GM12865 (cell line): ENCODE data around the gene DPP4.

ENCODE experiments used
- DNase-seq: peaks from one replicate; pipeline ENCODE4 v3.0.0; 2010; ENCODE audit warnings: low read depth
- H3K4me3 ChIP-seq: 2 replicates; pipeline ENCODE4 v1.5.1; 2011; ENCODE audit warnings: mild to moderate bottlenecking, low read depth, low read length, control low read depth
- CTCF ChIP-seq: IDR thresholded peaks from 2 replicates; pipeline ENCODE4 v1.5.1; 2011; ENCODE audit warnings: low read length, control low read depth, low read depth, inconsistent platforms; ENCODE audit not compliant: insufficient read depth; ENCODE audit errors: missing control alignments

Gene DPP4

GRCh38 chr2:162086904-162087303 lies 12.9 kb upstream of the DPP4 start:
- no peak overlapping the region for H3K4me3 ChIP-seq
- TF ChIP-seq CTCF: no peak
- no peak for DNase-seq

DNA sequence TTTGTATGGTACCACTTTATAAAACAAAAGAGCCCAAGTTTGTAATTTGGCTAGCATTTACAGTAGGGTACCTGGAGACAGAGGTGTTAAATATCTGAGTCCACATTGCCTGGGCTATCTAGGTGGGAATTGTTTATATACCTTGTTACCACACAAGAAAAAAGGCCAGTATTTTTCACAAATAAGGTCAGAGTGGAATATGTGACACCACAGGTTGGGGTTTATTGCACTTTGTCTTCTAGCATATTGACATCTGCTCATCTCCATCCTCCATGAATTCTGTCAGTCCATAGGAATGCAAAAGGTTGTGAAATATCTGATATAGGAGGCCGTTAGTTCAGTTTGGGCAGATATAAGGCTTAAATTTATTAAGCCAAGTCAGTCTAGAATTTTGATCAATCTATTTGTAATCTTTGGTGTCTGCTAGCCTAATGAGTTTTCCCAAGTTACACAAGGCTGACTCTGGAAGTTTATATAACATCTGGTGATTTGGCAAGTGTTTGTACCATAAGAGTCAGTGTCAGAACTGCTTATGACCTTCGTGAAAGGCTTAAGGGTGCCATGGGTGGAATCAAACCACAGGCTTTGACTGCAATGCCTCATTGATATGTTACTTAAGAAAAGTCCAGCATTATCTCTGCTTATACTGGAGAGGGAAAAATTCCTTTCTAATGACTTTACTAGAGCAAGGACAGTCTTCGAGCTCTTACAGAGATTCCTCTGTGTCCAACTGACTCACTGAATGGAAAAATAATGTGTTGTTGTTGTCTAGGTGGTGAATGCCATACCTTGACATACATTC lies 11.3 kb upstream of the DPP4 start:
- no peak for DNase-seq
- no peak for TF ChIP-seq CTCF
- no peak overlapping the region for H3K4me3 ChIP-seq

- TF ChIP-seq CTCF: no peak
Measured at GRCh38 chr2:162084536-162084935, 10.5 kb upstream of the DPP4 start.

GRCh38 chr2:162082681-162083080 lies 8.7 kb upstream of the DPP4 start:
- DNase-seq: no peak
- TF ChIP-seq CTCF: no peak
- no peak overlapping the region for H3K4me3 ChIP-seq

More at GRCh38 chr2:162084536-162084935, 10.5 kb upstream of the DPP4 start:
- no peak for DNase-seq
- no peak overlapping the region for H3K4me3 ChIP-seq

GRCh38 chr2:162082036-162082435 lies 8.0 kb upstream of the DPP4 start:
- DNase-seq: no peak
- no peak overlapping the region for H3K4me3 ChIP-seq
- TF ChIP-seq CTCF: no peak

DNA sequence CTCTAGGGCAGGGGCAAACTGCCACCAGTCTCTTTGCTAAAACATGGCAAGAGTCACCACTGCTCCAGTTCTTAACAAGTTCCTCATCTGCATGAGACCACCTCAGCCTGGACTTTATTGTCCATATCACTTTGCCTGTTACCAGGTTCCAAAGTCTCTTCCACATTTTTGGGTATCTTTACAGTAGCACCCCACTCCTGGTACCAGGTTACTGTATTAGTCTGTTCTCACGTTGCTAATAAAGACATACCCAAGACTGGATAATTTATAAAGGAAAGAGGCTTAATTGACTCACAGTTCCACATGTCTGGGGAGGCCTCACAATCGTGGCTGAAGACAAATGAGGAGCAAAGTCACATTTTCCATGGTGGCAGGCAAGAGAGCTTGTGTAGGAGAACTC lies 5.5 kb upstream of the DPP4 start:
- H3K4me3 ChIP-seq: no peak overlapping the region
- no peak for DNase-seq
- TF ChIP-seq CTCF: no peak

DNA sequence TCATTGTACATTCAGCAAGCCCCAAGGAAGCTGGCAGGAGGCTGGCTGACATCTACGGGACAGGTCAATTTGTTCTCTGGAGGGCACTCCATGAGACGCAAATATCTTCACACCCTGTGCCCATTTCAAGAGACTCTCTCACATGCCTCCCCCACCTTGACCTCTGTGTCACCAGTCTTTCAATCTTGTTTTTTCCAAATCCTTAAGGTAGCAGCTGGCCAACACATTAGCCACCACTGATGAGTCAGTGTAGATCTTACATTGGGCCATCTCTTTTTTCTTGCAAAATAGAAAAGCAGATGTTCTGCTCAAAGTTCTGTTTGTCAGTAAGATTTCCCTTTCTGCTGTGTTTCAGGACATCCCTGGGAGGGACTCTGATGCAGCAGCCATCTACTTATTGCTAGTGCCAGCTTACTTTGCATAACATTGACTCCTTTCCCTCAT lies 1.7 kb upstream of the DPP4 start:
- no peak for DNase-seq
- no peak for TF ChIP-seq CTCF
- no peak overlapping the region for H3K4me3 ChIP-seq
